Endothelial cell of hepatic sinusoid (primary cell): Measurements from ENCODE around the gene TMEM128.
"Not testable (repeated sequence)": the region's sequence is repeated elsewhere in the genome, so short reads cannot be mapped to it uniquely, and the experiment has no call there.

Experiments
- in situ Hi-C: cut with HindIII; loops from 2 replicates; pipeline ENCODE4 v1.10.0; 2017; ENCODE audit warnings: low sequenced_read_pairs

Gene TMEM128

GRCh38 chr4:4257705-4258104 lies 9.7 kb upstream of the TMEM128 start:
- in situ Hi-C loops, result not testable (repeated sequence)

GRCh38 chr4:4256799-4257198 lies 8.8 kb upstream of the TMEM128 start:
- in situ Hi-C loops, result no loop called here

GRCh38 chr4:4254666-4255065 lies 6.6 kb upstream of the TMEM128 start:
- in situ Hi-C loops, result no loop called here

GRCh38 chr4:4254199-4254598 lies 6.2 kb upstream of the TMEM128 start:
- in situ Hi-C loops, result no loop called here

- in situ Hi-C loops, result no loop called here
These were observed 1.8 kb upstream of the TMEM128 start for GRCh38 chr4:4249866-4250265.

GRCh38 chr4:4249342-4249741 lies 1.3 kb upstream of the TMEM128 start:
- in situ Hi-C loops, result not testable (repeated sequence)

GRCh38 chr4:4248885-4249203 lies 821 bp upstream of the TMEM128 start:
- in situ Hi-C loops, result no loop called here

GRCh38 chr4:4247696-4248028 lies 361 bp downstream of the TMEM128 start:
- in situ Hi-C loops, result no loop called here

GRCh38 chr4:4245172-4245571 lies 2.9 kb downstream of the TMEM128 start:
- in situ Hi-C loops, result no loop called here

GRCh38 chr4:4239551-4239950 lies 8.5 kb downstream of the TMEM128 start:
- in situ Hi-C loops, result not testable (repeated sequence)

- in situ Hi-C loops, result no loop called here
These were observed 14.4 kb downstream of the TMEM128 start for GRCh38 chr4:4233610-4234009.

- in situ Hi-C loops, result no loop called here
These were observed 19.7 kb downstream of the TMEM128 start for GRCh38 chr4:4228356-4228668.

GRCh38 chr4:4227510-4228355 lies 20.3 kb downstream of the TMEM128 start:
- in situ Hi-C loops, result no loop called here

GRCh38 chr4:4226606-4227438 lies 21.2 kb downstream of the TMEM128 start, which contains the start of gene OTOP1:
TSS of gene OTOP1 (minus strand) at chr4:4226929. CDS start at chr4:4226864, 65 bp downstream.
- in situ Hi-C loops, result no loop called here

- in situ Hi-C loops, result no loop called here
These were observed 22.0 kb downstream of the TMEM128 start for GRCh38 chr4:4225915-4226605.

- in situ Hi-C loops, result no loop called here
These were observed 30.9 kb downstream of the TMEM128 start for GRCh38 chr4:4217113-4217512.

GRCh38 chr4:4216648-4217047 lies 31.4 kb downstream of the TMEM128 start:
- in situ Hi-C loops, result no loop called here

- in situ Hi-C loops, result not testable (repeated sequence)
These were observed 34.3 kb downstream of the TMEM128 start for GRCh38 chr4:4213674-4214073.

GRCh38 chr4:4206204-4206603 lies 41.8 kb downstream of the TMEM128 start:
- in situ Hi-C loops, result no loop called here

- in situ Hi-C loops, result no loop called here
These were observed 43.6 kb downstream of the TMEM128 start for GRCh38 chr4:4204401-4204745.

GRCh38 chr4:4203688-4204400 lies 44.2 kb downstream of the TMEM128 start:
- in situ Hi-C loops, result no loop called here
